ENCODE data around the gene PPP1R16B. TPM values are rescaled to one million over a fixed set of nuclear protein-coding genes. Genes with fewer than 3 reads are reported as not detected.

Gene PPP1R16B
- total RNA-seq, 1 donor from 2014 or later: 46.9 TPM

DNA sequence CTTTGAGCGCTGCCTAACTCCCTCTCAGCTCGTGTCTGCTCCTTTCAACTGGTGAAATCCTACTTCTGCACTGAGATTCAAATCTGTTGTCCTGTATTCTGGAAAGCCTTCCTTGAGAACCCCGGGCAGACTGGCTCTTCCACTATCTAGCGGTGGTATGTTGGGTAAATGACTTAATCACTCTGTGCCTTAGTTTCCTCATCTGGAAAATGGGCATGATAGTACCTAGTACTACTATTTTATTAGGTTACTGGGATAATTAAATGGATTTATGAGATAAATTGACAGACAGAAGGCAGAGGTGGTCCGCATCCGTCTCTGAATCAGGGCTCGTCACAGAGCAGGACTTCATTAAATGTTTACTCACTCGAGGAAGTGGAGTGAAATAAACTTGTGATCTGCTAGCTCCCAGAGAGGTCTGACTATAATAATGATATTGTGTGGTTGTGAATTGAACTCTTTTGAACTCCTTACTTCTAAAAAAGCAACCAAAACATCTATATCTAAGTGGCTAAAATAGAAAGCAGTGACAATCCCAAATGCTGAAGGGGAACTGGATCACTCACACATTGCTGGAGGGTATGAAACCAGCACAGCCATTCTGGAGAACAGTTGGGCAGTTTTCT lies 26.6 kb downstream of the PPP1R16B start:
- Mint-ChIP-seq H3K9me3 (ENCODE audit: unreplicated experiment) (no peaks in the 10 kb centered on the region), H3K27ac (ENCODE audit: unreplicated experiment) (no peak overlapping the region), H3K4me1 (ENCODE audit: unreplicated experiment) (peaks cover 55% of the 10 kb centered on the region), H3K36me3 (ENCODE audit: low read depth, unreplicated experiment) (peaks cover 18% of the 10 kb centered on the region), H3K4me3 (ENCODE audit: unreplicated experiment) (no peak overlapping the region), H3K27me3 (ENCODE audit: unreplicated experiment) (peaks cover 6% of the 10 kb centered on the region)
- DNase-seq (ENCODE audit: low spot score): no peak
- TF ChIP-seq, protein P1, sequence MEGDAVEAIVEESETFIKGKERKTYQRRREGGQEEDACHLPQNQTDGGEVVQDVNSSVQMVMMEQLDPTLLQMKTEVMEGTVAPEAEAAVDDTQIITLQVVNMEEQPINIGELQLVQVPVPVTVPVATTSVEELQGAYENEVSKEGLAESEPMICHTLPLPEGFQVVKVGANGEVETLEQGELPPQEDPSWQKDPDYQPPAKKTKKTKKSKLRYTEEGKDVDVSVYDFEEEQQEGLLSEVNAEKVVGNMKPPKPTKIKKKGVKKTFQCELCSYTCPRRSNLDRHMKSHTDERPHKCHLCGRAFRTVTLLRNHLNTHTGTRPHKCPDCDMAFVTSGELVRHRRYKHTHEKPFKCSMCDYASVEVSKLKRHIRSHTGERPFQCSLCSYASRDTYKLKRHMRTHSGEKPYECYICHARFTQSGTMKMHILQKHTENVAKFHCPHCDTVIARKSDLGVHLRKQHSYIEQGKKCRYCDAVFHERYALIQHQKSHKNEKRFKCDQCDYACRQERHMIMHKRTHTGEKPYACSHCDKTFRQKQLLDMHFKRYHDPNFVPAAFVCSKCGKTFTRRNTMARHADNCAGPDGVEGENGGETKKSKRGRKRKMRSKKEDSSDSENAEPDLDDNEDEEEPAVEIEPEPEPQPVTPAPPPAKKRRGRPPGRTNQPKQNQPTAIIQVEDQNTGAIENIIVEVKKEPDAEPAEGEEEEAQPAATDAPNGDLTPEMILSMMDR (IDR thresholded peaks at IDR 0.05; ENCODE audit: unreplicated experiment): no peak

DNA sequence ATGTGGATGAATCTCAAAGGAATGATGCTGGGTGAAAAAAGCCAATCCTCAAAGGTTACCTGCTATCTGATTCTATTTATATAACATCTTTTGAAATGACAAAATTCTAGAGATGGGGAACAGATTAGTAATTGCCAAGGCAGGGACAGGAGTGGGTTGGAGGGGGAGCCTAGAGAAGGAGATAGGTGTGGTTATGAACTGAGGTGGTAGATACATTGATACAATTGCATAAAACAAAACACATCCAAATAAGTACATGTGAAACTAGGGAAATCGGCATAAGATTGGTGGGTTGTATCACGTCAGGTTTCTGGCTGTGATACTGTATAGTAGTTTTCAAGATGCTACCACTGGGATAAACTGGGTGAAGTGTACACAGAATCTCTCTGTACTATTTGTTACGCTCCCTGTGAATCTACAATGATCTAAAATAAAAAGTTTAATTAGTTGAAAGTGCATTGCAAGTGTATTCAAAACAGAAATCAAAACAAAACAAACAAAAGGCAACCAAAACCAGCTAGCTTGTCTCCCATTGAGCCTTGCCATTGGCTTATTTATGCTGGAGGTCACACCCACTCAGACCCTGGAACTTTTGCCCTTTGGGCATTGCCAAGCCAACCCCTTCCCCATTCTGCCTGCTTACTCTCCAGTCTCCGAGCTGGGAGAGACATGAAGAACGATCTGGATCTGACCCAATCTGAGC lies 27.8 kb downstream of the PPP1R16B start:
- Mint-ChIP-seq H3K27ac (ENCODE audit: unreplicated experiment) (no peak overlapping the region), H3K9me3 (ENCODE audit: unreplicated experiment) (no peaks in the 10 kb centered on the region), H3K36me3 (ENCODE audit: low read depth, unreplicated experiment) (peaks cover 15% of the 10 kb centered on the region), H3K4me3 (ENCODE audit: unreplicated experiment) (no peak overlapping the region), H3K27me3 (ENCODE audit: unreplicated experiment) (peaks cover 2% of the 10 kb centered on the region), H3K4me1 (ENCODE audit: unreplicated experiment) (peaks cover 44% of the 10 kb centered on the region)
- DNase-seq (ENCODE audit: low spot score): no peak
- TF ChIP-seq, protein P1 (IDR thresholded peaks at IDR 0.05; ENCODE audit: unreplicated experiment): no peak

DNA sequence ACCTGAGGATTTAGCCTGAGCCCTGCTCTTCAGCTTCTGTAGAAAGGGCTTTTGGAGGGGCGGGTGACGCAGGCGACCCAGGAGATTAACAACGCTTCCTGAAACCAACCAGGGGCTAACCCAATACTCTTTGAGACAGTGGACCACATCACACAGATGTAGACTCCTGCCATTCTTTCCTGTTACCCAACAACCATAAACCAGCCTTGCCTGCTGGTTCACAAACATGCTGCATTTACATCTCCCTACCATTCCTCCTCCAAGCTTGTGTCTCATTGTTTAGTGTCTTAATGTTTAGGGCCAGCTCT lies 28.3 kb downstream of the PPP1R16B start:
- no peak for DNase-seq (ENCODE audit: low spot score)
- Mint-ChIP-seq H3K27me3 (ENCODE audit: unreplicated experiment) (peaks cover 2% of the 10 kb centered on the region), H3K9me3 (ENCODE audit: unreplicated experiment) (no peaks in the 10 kb centered on the region), H3K36me3 (ENCODE audit: low read depth, unreplicated experiment) (peaks cover 15% of the 10 kb centered on the region), H3K4me1 (ENCODE audit: unreplicated experiment) (peaks cover 39% of the 10 kb centered on the region), H3K27ac (ENCODE audit: unreplicated experiment) (no peak overlapping the region), H3K4me3 (ENCODE audit: unreplicated experiment) (no peak overlapping the region)
- TF ChIP-seq, protein P1 (IDR thresholded peaks at IDR 0.05; ENCODE audit: unreplicated experiment): no peak

DNA sequence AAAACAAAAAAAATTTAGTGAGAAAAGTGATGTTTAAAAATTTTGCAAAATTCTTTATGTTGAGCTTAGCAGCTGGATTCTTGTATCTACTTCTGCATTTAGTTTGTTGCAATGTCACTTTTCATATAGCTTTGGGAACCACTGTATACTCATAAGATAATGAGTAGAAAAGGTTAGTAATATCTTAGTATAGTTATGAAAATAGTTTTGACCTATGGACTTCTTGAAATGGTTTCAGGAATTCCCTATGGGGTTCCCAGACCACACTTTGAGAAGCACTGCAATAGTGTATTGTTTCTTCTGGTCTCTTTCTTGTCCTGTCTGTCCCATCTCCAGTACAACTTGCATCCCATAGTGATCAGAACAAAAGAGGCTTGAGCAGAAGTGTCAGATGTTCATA lies 29.4 kb downstream of the PPP1R16B start:
- Mint-ChIP-seq H3K9me3 (ENCODE audit: unreplicated experiment) (no peaks in the 10 kb centered on the region), H3K36me3 (ENCODE audit: low read depth, unreplicated experiment) (peaks cover 15% of the 10 kb centered on the region), H3K4me1 (ENCODE audit: unreplicated experiment) (peaks cover 34% of the 10 kb centered on the region), H3K27ac (ENCODE audit: unreplicated experiment) (no peak overlapping the region), H3K4me3 (ENCODE audit: unreplicated experiment) (no peak overlapping the region), H3K27me3 (ENCODE audit: unreplicated experiment) (peaks cover 2% of the 10 kb centered on the region)
- DNase-seq (ENCODE audit: low spot score): no peak
- TF ChIP-seq, protein P1 (IDR thresholded peaks at IDR 0.05; ENCODE audit: unreplicated experiment): no peak

DNA sequence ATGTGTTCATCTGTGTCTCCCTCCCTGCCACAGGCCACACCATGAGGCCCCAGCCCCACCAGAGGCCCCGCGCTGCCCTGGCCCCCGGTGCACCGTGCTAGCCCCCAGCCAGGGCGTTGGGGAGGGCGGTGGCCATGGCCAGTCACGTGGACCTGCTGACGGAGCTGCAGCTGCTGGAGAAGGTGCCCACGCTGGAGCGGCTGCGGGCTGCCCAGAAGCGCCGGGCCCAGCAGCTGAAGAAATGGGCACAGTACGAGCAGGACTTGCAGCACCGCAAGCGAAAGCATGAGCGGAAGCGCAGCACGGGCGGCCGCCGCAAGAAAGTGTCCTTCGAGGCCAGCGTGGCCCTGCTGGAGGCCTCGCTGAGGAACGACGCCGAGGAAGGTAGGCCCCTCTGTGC lies 30.3 kb downstream of the PPP1R16B start:
- H3K9me3 Mint-ChIP-seq (ENCODE audit: unreplicated experiment): no peaks in the 10 kb centered on the region

More for the DNA sequence above, 30.3 kb downstream of the PPP1R16B start:
- Mint-ChIP-seq H3K27me3 (ENCODE audit: unreplicated experiment) (peaks cover 2% of the 10 kb centered on the region), H3K4me1 (ENCODE audit: unreplicated experiment) (peaks cover 32% of the 10 kb centered on the region), H3K36me3 (ENCODE audit: low read depth, unreplicated experiment) (peaks cover 15% of the 10 kb centered on the region), H3K27ac (ENCODE audit: unreplicated experiment) (no peak overlapping the region), H3K4me3 (ENCODE audit: unreplicated experiment) (no peak overlapping the region)
- DNase-seq (ENCODE audit: low spot score): no peak
- TF ChIP-seq, protein P1 (IDR thresholded peaks at IDR 0.05; ENCODE audit: unreplicated experiment): no peak
